Stomach (tissue), 4 donors: Measurements from ENCODE around the gene CLIC3.

Source experiments
- POLR2A ChIP-seq, 4 donors: fragments of 450-650 bp; IDR thresholded peaks; one replicate each; pipeline ENCODE4 v1.6.1; 2016; ENCODE audit warnings: antibody characterized with exemption in 4 of 4, control low read depth in 2 of 4, mild to moderate bottlenecking in 1 of 4, moderate library complexity in 1 of 4
- POLR2AphosphoS5 ChIP-seq, 3 donors: sonication (generic); formaldehyde crosslinking; IDR thresholded peaks; one replicate each; pipeline ENCODE4 v1.6.1; 2016; ENCODE audit warnings: antibody characterized with exemption in 3 of 3
- TF ChIP-seq, protein P1 (sequence below), 7 experiments: fragments of 450-650 bp in 4 of 7; fragments of 200-600 bp in 3 of 7; sonication (generic) in 3 of 7; IDR thresholded peaks; one replicate each; pipeline ENCODE4 v1.5.1; 2016 to 2019; ENCODE audit warnings: antibody characterized with exemption in 7 of 7, control low read depth in 2 of 7, mild to moderate bottlenecking in 1 of 7

DNA sequence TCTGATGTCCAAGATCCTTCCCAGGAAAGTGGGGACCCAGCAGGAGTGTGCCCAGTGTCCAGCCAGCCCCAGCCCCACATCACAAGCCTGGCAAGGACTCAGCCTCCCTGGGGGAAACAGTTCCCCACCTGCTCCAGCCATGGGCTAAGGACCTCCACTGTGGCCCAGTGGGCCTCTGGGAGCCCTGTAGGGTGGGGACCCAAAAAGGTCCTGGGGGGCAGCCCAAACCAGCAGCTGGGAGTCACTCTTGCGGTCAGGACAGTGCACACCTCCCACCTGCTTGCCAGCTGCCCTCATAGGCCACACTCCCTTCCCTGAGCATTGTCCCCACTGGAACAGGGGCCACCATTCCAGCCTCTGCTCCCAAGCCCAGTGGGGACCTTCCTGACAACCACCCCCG lies 30.0 kb upstream of the CLIC3 start:
- TF ChIP-seq POLR2AphosphoS5 (IDR thresholded peaks at IDR 0.05): no peak
- TF ChIP-seq, protein P1, sequence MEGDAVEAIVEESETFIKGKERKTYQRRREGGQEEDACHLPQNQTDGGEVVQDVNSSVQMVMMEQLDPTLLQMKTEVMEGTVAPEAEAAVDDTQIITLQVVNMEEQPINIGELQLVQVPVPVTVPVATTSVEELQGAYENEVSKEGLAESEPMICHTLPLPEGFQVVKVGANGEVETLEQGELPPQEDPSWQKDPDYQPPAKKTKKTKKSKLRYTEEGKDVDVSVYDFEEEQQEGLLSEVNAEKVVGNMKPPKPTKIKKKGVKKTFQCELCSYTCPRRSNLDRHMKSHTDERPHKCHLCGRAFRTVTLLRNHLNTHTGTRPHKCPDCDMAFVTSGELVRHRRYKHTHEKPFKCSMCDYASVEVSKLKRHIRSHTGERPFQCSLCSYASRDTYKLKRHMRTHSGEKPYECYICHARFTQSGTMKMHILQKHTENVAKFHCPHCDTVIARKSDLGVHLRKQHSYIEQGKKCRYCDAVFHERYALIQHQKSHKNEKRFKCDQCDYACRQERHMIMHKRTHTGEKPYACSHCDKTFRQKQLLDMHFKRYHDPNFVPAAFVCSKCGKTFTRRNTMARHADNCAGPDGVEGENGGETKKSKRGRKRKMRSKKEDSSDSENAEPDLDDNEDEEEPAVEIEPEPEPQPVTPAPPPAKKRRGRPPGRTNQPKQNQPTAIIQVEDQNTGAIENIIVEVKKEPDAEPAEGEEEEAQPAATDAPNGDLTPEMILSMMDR (IDR thresholded peaks at IDR 0.05): no peak
- no peak for TF ChIP-seq POLR2A (IDR thresholded peaks at IDR 0.05)
